ENCODE data around the gene BPGM.
"Not testable (repeated sequence)": the region's sequence is repeated elsewhere in the genome, so short reads cannot be mapped to it uniquely, and the experiment has no call there.

BPGM gene

DNA sequence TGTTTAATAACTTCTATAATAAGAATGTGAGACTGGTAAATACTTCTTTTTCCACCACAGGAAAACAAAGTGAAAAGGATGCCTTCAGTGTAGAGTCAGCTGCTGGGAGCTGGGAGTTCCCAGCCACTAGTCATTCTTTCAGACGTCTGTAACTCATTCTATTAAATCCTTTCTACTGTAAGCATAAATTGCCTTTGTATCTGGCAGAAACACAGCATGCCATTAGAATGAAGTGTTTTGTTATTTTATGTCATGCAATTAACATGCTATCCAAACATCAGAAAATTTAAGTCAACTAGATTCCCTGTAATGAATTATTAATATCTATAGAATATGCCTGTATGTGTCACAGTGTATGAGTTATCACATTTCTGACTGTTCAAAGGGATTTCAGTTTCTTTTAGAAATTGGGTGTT is 14.3 kb downstream of the BPGM start:
- Histone ChIP-seq H3K36me3 (ENCODE audit: control insufficient read depth in 2 of 2, insufficient read depth in 2 of 2, low read length in 2 of 2) (peaks cover 10 to 13% of the 10 kb centered on the region in 2 donors), H3K27me3 (ENCODE audit: control insufficient read depth in 2 of 2, insufficient read depth in 2 of 2, low read length in 2 of 2) (no peaks in the 10 kb centered on the region), H3K9ac (ENCODE audit: low read depth in 1 of 2, low read length in 2 of 2) (no peak overlapping the region), H3K4me1 (ENCODE audit: control insufficient read depth in 2 of 2, insufficient read depth in 2 of 2, low read length in 2 of 2) (no peaks in the 10 kb centered on the region), H3K27ac (ENCODE audit: low read depth in 2 of 2, low read length in 2 of 2) (no peak overlapping the region), H3K9me3 (ENCODE audit: control insufficient read depth in 2 of 2, low read length in 2 of 2) (no peaks in the 10 kb centered on the region), H3K4me3 (ENCODE audit: low read length in 2 of 2) (no peak overlapping the region)

DNA sequence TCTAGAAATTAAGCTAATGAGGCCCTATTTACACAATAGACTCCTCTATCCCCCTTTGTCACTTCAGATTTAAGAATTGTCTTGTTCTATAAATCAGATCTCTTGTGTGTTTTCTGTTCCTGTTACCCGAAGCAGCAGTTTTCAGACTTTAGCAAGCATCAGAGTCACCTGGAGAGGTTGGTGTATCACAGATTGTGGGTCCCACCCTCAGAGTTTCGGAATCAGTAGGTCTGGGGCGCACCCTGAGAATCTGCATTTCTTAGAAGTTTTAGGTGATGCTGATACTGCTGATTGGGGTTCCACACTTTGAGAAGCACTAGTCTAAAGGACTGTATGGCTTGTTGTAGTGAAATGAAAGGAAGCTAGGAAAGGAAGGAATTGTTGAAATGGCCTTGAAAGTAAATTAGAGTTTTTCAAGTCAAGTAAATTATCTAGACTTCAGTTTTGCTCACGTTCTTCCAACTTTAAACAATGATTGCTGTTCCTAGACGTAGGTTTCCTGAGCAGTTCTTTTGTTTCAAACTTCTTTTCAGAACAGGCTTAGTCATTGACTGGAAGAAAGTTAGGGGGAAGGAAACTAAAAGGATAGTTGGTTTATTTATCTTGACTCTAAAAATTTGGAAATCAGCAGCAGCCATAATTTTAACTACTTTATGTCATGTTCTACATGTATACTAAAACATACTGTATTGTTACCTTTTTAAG is 15.7 kb downstream of the BPGM start:
- no peaks in the 10 kb centered on the region for H3K27me3 ChIP-seq (ENCODE audit: control insufficient read depth in 2 of 2, insufficient read depth in 2 of 2, low read length in 2 of 2)
- H3K9ac ChIP-seq (ENCODE audit: low read depth in 1 of 2, low read length in 2 of 2), result no peak overlapping the region
- H3K36me3 ChIP-seq (ENCODE audit: control insufficient read depth in 2 of 2, insufficient read depth in 2 of 2, low read length in 2 of 2), result peaks cover 10 to 13% of the 10 kb centered on the region in 2 donors
- no peak overlapping the region for H3K27ac ChIP-seq (ENCODE audit: low read depth in 2 of 2, low read length in 2 of 2)
- H3K4me3 ChIP-seq (ENCODE audit: low read length in 2 of 2), result no peak overlapping the region
- H3K4me1 ChIP-seq (ENCODE audit: control insufficient read depth in 2 of 2, insufficient read depth in 2 of 2, low read length in 2 of 2), result no peaks in the 10 kb centered on the region
- H3K9me3 ChIP-seq (ENCODE audit: control insufficient read depth in 2 of 2, low read length in 2 of 2), result no peaks in the 10 kb centered on the region

DNA sequence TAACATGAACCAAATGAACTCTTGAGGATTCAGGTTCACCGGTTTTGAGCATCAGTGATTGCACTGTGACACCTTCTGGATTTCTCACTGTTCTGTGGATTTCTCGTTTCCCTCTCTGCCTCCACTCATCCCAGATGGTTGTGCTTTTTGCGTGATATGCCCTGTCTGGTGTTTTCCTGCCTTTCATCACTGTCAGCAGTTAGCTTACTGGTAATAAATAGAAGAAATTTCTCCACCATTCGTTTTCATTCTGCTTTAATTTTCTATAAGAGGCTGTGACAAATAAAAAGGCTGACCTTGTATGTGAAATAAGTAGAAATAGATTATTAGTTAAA is 16.2 kb downstream of the BPGM start:
- H3K4me3 ChIP-seq (ENCODE audit: low read length in 2 of 2), result no peak overlapping the region
- no peaks in the 10 kb centered on the region for H3K9me3 ChIP-seq (ENCODE audit: control insufficient read depth in 2 of 2, low read length in 2 of 2)
- H3K4me1 ChIP-seq (ENCODE audit: control insufficient read depth in 2 of 2, insufficient read depth in 2 of 2, low read length in 2 of 2), result no peaks in the 10 kb centered on the region
- no peaks in the 10 kb centered on the region for H3K27me3 ChIP-seq (ENCODE audit: control insufficient read depth in 2 of 2, insufficient read depth in 2 of 2, low read length in 2 of 2)
- no peak overlapping the region for H3K9ac ChIP-seq (ENCODE audit: low read depth in 1 of 2, low read length in 2 of 2)
- no peak overlapping the region for H3K27ac ChIP-seq (ENCODE audit: low read depth in 2 of 2, low read length in 2 of 2)
- H3K36me3 ChIP-seq (ENCODE audit: control insufficient read depth in 2 of 2, insufficient read depth in 2 of 2, low read length in 2 of 2), result peaks cover 10 to 13% of the 10 kb centered on the region in 2 donors

DNA sequence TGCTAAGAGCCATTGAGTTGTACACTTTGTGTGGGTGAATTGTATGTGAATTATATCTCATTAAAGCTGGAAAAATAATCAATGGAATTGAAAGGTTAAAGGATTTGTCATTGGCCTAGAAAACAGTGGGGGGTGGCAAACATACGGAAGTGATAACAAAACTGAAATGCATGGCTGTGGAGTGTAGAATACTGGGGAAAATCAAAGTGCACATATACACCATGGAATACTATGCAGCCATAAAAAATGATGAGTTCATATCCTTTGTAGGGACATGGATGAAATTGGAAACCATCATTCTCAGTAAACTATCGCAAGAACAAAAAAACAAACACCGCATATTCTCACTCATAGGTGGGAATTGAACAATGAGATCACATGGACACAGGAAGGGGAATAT is 18.4 kb downstream of the BPGM start:
- not testable (repeated sequence) for H3K9me3 ChIP-seq (ENCODE audit: control insufficient read depth in 2 of 2, low read length in 2 of 2); H3K9ac ChIP-seq (ENCODE audit: low read depth in 1 of 2, low read length in 2 of 2); H3K4me1 ChIP-seq (ENCODE audit: control insufficient read depth in 2 of 2, insufficient read depth in 2 of 2, low read length in 2 of 2); H3K27ac ChIP-seq (ENCODE audit: low read depth in 2 of 2, low read length in 2 of 2); H3K4me3 ChIP-seq (ENCODE audit: low read length in 2 of 2); H3K27me3 ChIP-seq (ENCODE audit: control insufficient read depth in 2 of 2, insufficient read depth in 2 of 2, low read length in 2 of 2)
- H3K36me3 ChIP-seq (ENCODE audit: control insufficient read depth in 2 of 2, insufficient read depth in 2 of 2, low read length in 2 of 2), result peaks cover 7 to 13% of the 10 kb centered on the region in 2 donors

DNA sequence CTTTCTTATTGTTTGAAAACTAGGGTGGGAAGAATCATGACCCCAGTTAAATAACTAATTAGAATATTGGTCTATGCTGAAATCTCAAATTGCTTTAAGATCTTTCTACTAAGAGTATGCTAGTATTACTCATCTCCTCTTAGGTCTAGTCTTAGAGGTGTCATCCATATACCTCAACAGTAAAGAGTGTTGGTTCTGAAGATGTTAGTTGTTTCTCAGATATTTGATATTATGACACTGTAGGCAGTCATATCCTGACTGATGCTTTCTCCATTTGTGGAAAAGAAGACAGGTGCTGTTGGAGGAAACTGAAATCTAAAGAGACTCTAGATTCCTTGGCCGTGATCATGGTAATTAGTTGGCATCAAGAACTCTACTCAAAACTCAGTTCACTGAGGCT is 21.2 kb downstream of the BPGM start:
- H3K36me3 ChIP-seq (ENCODE audit: control insufficient read depth in 2 of 2, insufficient read depth in 2 of 2, low read length in 2 of 2), result peaks cover 0 to 2% of the 10 kb centered on the region in 2 donors
- no peaks in the 10 kb centered on the region for H3K27me3 ChIP-seq (ENCODE audit: control insufficient read depth in 2 of 2, insufficient read depth in 2 of 2, low read length in 2 of 2)
- H3K27ac ChIP-seq (ENCODE audit: low read depth in 2 of 2, low read length in 2 of 2), result no peak overlapping the region
- H3K9me3 ChIP-seq (ENCODE audit: control insufficient read depth in 2 of 2, low read length in 2 of 2), result no peaks in the 10 kb centered on the region
- no peaks in the 10 kb centered on the region for H3K4me1 ChIP-seq (ENCODE audit: control insufficient read depth in 2 of 2, insufficient read depth in 2 of 2, low read length in 2 of 2)
- no peak overlapping the region for H3K9ac ChIP-seq (ENCODE audit: low read depth in 1 of 2, low read length in 2 of 2)
- no peak overlapping the region for H3K4me3 ChIP-seq (ENCODE audit: low read length in 2 of 2)

DNA sequence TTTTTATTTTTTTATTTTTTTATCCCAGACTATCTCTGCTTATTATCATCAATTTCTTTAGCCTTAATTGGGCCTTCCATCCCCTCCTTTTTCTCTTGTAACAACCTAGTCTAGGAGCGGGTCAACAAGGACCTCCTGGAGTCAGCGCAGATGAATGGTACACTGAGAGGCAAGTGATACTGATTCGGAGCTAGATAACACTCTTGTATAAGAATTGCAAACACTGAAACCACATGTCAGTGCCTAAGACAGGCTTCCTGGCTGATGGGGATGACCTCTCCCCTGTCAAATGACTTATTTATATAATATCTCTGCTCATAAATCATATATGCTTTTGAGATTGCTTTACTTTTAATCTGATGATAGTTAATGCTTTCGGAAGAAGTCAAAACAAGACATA is 22.7 kb downstream of the BPGM start:
- Histone ChIP-seq H3K27ac (ENCODE audit: low read depth in 2 of 2, low read length in 2 of 2) (no peak overlapping the region), H3K36me3 (ENCODE audit: control insufficient read depth in 2 of 2, insufficient read depth in 2 of 2, low read length in 2 of 2) (peaks cover 0 to 2% of the 10 kb centered on the region in 2 donors), H3K27me3 (ENCODE audit: control insufficient read depth in 2 of 2, insufficient read depth in 2 of 2, low read length in 2 of 2) (no peaks in the 10 kb centered on the region), H3K9me3 (ENCODE audit: control insufficient read depth in 2 of 2, low read length in 2 of 2) (no peaks in the 10 kb centered on the region), H3K4me1 (ENCODE audit: control insufficient read depth in 2 of 2, insufficient read depth in 2 of 2, low read length in 2 of 2) (no peaks in the 10 kb centered on the region), H3K4me3 (ENCODE audit: low read length in 2 of 2) (no peak overlapping the region), H3K9ac (ENCODE audit: low read depth in 1 of 2, low read length in 2 of 2) (no peak overlapping the region)

DNA sequence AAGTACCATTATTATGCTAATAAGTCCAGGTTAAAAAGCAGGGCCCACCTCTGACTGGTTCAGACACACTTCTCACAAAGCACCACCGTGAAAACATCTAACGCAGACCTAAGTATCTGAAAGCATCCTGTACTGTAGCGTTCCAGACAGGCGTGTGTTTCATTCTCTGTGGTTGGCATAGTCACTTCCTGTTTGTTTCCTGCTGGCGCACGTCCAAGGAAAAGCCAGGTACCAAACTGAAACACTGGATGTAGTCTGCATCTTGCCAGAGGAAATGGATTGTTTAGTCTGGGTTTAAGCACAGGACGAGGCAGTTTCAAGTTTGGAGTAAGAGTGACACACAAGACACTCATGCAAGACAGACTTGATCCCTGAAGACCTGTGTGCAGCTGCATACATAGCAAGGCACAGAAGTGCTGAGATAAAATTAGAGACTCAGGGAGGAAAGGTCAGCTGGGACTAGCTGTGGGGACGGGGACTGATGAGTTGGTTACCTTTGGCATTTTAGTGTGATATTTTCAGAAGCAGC is 23.3 kb downstream of the BPGM start:
- no peak overlapping the region for H3K4me3 ChIP-seq (ENCODE audit: low read length in 2 of 2)
- H3K4me1 ChIP-seq (ENCODE audit: control insufficient read depth in 2 of 2, insufficient read depth in 2 of 2, low read length in 2 of 2), result no peaks in the 10 kb centered on the region
- H3K9me3 ChIP-seq (ENCODE audit: control insufficient read depth in 2 of 2, low read length in 2 of 2), result no peaks in the 10 kb centered on the region
- H3K9ac ChIP-seq (ENCODE audit: low read depth in 1 of 2, low read length in 2 of 2), result no peak overlapping the region
- H3K27ac ChIP-seq (ENCODE audit: low read depth in 2 of 2, low read length in 2 of 2), result no peak overlapping the region
- no peaks in the 10 kb centered on the region for H3K27me3 ChIP-seq (ENCODE audit: control insufficient read depth in 2 of 2, insufficient read depth in 2 of 2, low read length in 2 of 2)
- no peaks in the 10 kb centered on the region for H3K36me3 ChIP-seq (ENCODE audit: control insufficient read depth in 2 of 2, insufficient read depth in 2 of 2, low read length in 2 of 2)

DNA sequence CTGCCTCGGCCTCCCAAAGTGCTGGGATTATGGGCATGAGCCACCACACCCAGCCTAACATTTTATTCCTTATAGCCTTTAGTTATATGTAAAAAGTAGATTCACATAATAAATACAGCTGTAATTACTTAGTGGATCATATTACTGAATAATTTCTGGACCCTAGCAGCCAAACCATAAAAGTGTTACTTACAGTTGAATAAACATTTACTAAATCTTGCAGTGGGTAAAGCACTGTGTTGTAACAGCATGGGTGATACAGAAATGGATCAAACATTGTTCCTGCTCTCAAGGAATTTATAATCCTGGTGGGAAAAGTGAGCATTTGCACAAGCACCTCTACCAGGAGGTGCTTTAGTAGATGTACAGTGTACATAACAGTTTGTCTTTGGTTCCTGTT is 25.0 kb downstream of the BPGM start:
- no peaks in the 10 kb centered on the region for H3K9me3 ChIP-seq (ENCODE audit: control insufficient read depth in 2 of 2, low read length in 2 of 2)
- H3K4me3 ChIP-seq (ENCODE audit: low read length in 2 of 2), result no peak overlapping the region
- no peaks in the 10 kb centered on the region for H3K4me1 ChIP-seq (ENCODE audit: control insufficient read depth in 2 of 2, insufficient read depth in 2 of 2, low read length in 2 of 2)
- no peak overlapping the region for H3K27ac ChIP-seq (ENCODE audit: low read depth in 2 of 2, low read length in 2 of 2)
- H3K9ac ChIP-seq (ENCODE audit: low read depth in 1 of 2, low read length in 2 of 2), result no peak overlapping the region
- no peaks in the 10 kb centered on the region for H3K27me3 ChIP-seq (ENCODE audit: control insufficient read depth in 2 of 2, insufficient read depth in 2 of 2, low read length in 2 of 2)
- no peaks in the 10 kb centered on the region for H3K36me3 ChIP-seq (ENCODE audit: control insufficient read depth in 2 of 2, insufficient read depth in 2 of 2, low read length in 2 of 2)

DNA sequence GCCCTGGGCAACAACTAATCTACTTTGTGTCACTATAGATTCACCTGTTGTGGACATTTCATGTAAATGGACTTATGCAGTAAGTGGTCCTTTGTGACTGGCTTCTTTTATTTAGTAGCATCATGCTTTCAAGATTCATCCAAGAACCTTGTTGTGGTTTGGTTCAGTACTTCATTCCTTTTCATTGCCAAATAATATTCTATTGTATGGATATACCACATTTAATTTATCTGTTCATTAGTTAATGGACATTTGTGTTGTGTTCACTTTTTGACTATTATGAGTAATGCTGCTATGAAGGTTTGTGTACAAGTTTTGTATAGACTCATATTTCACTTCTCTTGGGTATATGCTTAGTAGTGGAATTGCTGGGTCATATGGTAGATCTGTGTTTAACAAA is 27.8 kb downstream of the BPGM start:
- no peaks in the 10 kb centered on the region for H3K36me3 ChIP-seq (ENCODE audit: control insufficient read depth in 2 of 2, insufficient read depth in 2 of 2, low read length in 2 of 2)
- no peaks in the 10 kb centered on the region for H3K4me1 ChIP-seq (ENCODE audit: control insufficient read depth in 2 of 2, insufficient read depth in 2 of 2, low read length in 2 of 2)
- no peak overlapping the region for H3K4me3 ChIP-seq (ENCODE audit: low read length in 2 of 2)
- no peaks in the 10 kb centered on the region for H3K27me3 ChIP-seq (ENCODE audit: control insufficient read depth in 2 of 2, insufficient read depth in 2 of 2, low read length in 2 of 2)
- H3K27ac ChIP-seq (ENCODE audit: low read depth in 2 of 2, low read length in 2 of 2), result no peak overlapping the region
- no peak overlapping the region for H3K9ac ChIP-seq (ENCODE audit: low read depth in 1 of 2, low read length in 2 of 2)
- no peaks in the 10 kb centered on the region for H3K9me3 ChIP-seq (ENCODE audit: control insufficient read depth in 2 of 2, low read length in 2 of 2)

DNA sequence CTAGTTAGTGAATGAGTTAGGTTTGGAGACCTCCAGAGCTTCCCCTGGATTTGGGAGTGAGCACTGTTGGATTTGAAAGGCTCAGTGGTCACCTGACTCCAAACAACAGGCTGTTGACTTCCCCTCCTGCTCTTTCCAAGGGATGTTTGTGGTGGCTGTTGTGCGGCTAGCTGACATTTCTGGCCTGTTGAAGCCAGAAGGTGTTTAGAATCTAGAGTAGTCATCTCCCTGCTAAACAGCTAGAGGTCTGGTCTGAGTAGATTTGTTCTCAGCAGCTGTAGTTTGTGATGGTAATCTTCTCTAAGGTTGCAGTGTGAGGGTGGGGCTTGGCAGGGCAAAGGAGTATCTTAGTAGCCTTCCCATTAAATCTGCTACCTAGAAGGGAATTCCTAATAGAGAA is 30.1 kb downstream of the BPGM start:
- Histone ChIP-seq H3K9ac (ENCODE audit: low read depth in 1 of 2, low read length in 2 of 2) (no peak overlapping the region), H3K36me3 (ENCODE audit: control insufficient read depth in 2 of 2, insufficient read depth in 2 of 2, low read length in 2 of 2) (peaks cover 0 to 8% of the 10 kb centered on the region in 2 donors), H3K27ac (ENCODE audit: low read depth in 2 of 2, low read length in 2 of 2) (no peak overlapping the region), H3K4me1 (ENCODE audit: control insufficient read depth in 2 of 2, insufficient read depth in 2 of 2, low read length in 2 of 2) (no peaks in the 10 kb centered on the region), H3K9me3 (ENCODE audit: control insufficient read depth in 2 of 2, low read length in 2 of 2) (no peaks in the 10 kb centered on the region), H3K27me3 (ENCODE audit: control insufficient read depth in 2 of 2, insufficient read depth in 2 of 2, low read length in 2 of 2) (no peaks in the 10 kb centered on the region), H3K4me3 (ENCODE audit: low read length in 2 of 2) (no peak overlapping the region)
